ENCODE data around the gene PRKD1.

The PRKD1 gene

DNA sequence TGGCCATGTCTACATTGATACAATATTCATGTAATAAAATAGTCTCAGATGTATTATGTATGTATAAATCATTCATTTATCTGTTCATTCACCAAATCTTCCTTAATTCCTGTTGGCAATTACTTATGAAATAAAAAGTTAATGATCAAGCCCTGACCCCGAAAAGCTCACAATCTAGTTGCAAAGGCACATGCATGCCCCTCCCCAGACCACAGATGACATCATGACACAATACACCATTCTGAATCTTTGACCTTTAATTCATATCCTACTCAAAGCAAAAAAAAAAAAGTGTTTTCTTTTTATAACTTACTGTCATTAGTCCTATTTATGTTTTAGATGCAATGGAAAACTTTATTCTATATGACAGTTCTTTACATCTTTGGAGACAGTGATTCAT lies 346.9 kb downstream of the PRKD1 start:
- no peak for DNase-seq

DNA sequence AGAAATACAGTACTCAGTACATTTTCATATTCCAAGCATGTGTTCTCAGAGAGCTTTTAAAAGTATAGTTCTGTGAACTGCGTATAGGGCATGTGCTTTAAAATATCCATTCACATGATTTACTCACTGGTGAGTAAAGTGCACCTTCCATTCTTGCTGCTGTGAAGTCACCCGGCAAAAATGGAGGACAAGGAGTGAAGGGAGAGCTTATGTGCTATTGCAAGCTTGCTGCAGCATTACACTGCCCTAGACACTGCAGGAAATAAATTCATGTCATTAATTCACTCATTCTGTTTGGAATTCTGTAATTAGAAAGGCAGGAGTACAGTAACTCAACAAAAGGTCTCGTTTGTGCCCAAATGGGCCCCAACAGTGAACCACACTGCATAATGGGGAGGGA lies 347.8 kb downstream of the PRKD1 start:
- no peak for DNase-seq

DNA sequence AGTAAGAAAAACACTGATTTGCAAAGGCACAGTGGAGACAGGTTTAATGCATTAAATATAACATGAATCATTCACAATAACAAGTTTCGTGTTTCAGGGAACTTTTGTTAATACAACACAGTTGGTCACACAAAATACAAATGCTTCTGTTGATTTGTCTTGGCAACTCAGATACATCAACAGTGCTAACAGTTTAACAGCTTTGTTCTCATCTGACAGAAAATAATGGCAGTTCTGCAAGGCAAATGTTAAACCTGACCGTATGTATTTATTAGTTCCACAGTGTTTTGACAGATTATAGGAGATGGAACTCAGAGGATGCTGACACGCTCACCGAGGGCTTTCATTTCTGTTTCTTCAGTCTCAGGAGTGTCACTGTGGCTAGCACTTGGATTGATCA lies 350.7 kb downstream of the PRKD1 start:
- no peak for DNase-seq

DNA sequence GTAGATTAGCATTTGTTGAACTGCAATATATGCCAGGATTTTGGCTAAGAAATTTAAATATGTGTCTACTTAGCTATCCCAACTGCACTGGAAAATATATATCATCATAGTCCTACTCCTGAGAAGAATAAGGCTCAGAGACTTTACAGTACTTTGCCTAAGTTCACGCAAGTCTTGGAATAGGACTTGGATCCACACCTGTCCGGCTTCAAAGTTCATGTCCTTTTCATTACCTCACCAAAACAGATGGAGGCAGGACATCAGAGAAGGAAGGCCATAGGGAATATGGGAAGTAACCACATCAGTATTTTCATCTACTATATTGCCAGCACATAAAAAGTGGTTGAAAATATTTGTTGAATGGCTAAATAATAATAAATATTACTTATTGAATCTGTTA lies 358.5 kb downstream of the PRKD1 start:
- DNase-seq: no peak

DNA sequence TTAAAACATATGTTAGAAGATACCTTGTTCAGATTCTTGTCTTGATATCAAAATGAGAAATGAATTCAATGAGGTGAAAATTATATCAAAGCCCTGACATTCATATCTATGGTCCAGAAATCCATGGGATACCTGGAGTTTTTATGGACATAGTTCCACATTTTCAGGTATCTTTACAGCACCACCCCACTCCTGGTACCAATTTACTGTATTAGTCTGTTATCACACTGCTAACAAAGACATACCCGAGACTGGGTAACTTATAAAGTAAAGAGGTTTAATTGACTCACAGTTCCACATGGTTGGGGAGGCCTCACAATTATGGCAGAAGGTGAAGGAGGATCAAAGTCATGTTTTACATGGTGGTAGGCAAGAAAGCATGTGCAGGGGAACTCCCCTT lies 361.5 kb downstream of the PRKD1 start:
- DNase-seq: no peak

DNA sequence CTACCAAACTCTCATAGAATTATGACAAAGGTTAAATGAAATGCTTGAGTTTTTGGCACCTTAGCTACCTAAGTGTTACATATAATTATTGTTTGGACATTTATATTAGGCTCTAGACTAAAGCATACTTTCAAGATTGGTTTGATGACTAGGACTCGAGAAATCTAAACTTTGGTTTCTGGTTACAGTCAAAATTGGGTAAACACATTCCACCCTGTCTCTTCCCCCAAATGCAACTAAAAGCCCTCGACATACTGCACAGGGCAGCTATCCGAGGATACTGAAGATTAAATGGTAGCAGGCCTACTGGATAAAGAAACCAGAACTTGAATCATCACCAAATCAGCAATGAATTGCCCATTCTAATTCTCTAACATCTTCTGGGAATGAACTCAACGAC lies 369.1 kb downstream of the PRKD1 start:
- peak; percentile 12 for DNase-seq

DNA sequence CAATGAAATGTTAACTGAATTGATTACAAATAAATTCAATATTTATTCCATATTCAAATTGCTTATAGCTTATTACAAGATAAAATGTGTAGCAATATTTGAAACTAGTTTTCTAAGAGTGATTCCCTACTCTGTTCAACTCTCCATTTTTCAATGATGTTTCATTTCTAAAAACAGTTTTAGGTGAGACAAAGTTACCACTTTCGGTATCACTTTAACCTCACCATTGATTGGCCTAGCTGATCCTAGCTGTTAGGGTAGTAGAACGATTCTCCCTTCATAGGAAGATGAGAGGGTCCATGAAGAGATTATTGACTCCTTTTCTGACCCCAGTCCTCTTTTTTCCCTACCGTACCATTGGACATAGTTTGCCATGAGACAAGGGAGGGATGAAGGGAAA lies 373.3 kb downstream of the PRKD1 start:
- DNase-seq: no peak

DNA sequence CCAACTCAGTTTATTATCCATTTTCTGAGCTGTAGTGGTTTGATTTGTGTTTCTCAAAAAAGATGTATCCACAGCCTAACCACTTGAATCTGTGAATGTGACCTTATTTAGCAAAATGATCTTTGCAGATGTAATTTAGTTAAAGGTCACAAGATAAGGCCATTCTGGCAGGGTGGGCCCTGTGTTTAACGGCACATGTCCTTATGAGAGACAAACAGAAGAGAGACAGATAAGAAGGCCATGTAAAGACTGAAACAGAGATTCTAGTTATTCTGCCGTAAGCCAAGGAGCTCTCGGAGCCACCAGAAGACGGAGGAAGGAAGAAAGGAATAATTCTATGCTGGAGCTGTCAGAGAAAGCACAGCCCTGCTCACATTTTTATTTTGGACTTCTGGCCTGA lies 374.2 kb downstream of the PRKD1 start:
- DNase-seq: no peak

DNA sequence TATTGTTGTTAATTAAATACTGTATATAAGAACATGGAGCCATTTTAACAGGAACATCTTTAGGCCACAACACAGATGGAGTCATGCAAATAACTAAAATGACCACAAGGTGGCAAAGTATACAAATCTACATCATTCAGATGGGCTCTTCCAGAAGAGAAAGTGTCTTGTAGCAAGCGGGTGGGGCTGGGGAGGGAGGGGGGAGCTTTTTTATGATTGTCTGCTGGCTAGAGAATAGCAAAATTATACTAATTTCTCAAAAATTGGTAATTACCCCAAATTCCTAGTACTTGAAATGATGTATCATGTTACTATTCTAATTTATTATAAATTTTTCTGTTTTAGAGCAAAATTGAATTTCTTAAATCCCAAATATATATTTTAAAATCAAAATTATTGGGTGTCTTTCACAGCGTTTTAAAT lies 378.7 kb downstream of the PRKD1 start:
- DNase-seq: peak; percentile 62

DNA sequence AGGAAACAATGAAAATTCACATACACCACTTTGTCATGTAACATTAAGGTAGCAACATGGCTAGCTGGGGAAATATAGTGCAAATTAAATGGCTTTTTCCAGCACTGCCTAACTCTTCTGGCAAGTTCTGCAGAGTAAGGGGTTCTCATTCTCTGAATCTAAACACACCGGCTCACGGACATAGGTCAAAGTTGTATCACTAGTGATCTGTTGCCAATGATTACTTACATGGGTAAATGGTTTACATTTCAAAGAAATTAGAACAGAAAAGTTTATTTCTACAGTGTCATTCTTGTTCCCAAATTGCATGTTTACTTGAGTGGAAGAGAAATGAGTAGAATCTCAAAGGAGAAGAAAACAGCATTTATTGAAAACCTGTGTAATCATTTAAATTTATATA lies 381.9 kb downstream of the PRKD1 start:
- DNase-seq: no peak

DNA sequence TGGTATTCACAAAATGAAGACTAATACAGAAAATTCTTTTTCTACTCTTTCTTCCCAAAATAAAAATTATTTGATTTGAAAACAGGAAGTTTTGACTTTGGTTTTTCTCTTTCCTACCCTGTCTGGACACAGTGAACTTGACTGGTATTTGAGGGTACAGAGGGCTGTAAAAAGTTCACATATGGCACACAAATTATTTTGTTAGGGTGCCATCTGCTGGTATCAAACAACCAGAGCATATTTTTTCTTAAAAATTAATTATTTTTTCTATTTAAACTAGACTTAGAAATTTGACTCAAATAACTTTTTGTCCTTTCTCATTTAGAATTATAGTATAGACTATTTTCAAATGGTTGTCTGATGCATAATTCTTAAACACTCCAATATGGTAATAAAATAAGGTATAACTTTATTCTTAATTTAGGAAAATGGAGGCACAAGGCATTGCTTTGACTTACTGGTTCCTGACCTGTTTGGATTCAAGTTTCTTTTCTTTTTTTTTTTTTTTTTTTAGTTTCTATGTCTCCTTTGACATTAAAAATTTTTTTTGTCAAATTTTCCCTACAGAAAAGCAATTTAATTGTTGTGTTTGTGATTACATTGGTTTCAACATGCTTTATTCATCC lies 390.6 kb downstream of the PRKD1 start:
- DNase-seq: peak; percentile 25

DNA sequence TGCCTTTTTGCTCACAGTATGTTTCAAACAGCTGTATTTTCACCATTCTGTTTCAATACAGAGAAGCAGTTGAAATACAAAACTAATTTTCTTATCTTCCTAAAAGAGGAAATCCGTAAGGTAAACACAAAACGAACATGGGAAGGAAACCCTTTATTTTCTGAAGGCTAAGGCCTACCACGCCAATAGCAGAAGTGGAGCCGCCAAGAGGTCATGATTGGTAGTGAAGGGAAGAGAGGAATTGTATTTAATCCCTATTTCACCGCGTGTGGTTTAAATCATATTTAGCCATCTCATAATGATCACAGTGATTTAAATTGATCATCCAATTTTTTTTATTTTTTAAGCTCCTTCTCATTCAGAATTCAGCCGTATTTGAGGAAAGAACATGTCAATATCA lies 398.2 kb downstream of the PRKD1 start:
- DNase-seq: peak; percentile 28

DNA sequence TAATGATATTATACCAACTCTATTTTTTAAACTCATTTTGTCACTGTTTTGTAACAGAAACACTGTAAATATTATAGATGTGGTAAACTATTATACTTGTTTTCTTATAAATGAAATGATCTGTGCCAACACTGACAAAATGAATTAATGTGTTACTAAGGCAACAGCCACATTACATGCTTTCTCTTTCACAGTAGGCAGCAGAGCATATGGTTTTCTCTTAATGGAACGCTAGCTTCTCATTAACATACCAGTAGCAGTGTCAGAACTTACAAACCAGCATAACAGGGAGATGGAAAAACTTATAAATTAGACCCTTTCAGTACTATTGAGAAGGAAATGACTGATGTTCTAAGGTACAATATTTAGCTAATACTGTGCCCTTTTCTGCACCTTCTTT lies 398.8 kb downstream of the PRKD1 start:
- no peak for DNase-seq

DNA sequence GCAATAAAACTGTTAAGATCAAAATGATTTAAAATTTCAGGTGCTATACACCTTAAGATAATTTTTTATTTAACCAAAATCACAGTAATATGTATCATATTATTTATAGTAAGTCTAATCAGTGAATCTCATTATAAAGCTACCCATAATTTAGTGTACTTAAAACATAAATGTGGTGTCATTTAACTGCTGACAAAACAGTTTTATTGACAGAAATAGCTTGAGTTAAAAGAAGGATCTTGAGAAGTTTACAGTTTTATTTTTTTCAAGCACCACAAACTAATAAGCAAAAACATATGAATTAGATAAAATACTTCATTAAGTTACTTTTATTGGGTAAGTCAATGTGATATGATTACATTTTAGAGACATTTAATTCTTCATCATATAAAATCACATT lies 400.4 kb downstream of the PRKD1 start:
- no peak for DNase-seq

Measured in EL (cell line).